CD4-positive, alpha-beta T cell (primary cell): Measurements from ENCODE around the gene CRELD1. TPM values are rescaled to one million over a fixed set of nuclear protein-coding genes. Genes with fewer than 3 reads are reported as not detected.

Source experiments
- ATAC-seq: fragments of 200-7000 bp; cut with Tn5 transposase; one replicate; pipeline ENCODE4 v1.10.0; 2022; ENCODE audit warnings: mild to moderate bottlenecking; ENCODE audit not compliant: poor library complexity
- CTCF ChIA-PET: fragments of 350-600 bp; sonication (Branson Sonifier 250); formaldehyde crosslinking; loops from one replicate; lab custom pipeline; 2021; ENCODE audit warnings: antibody characterized with exemption, inconsistent platforms; lab: Charles Lee
- POLR2A ChIA-PET: fragments of 350-600 bp; sonication (Branson Sonifier 250); formaldehyde crosslinking; loops from one replicate; lab custom pipeline; 2021; ENCODE audit warnings: antibody characterized with exemption, inconsistent platforms; lab: Charles Lee
- DNase-seq, 14 experiments: peaks; one replicate each; pipeline ENCODE4 v3.0.0-alpha.2; 2013 to 2020; ENCODE audit warnings: mixed read lengths in 2 of 14
- H3K27ac ChIP-seq, 2 donors: one replicate each; pipeline versions ENCODE4 v1.5.1 to v1.7.0; 2013; ENCODE audit warnings: low read length in 2 of 2, low read depth in 1 of 2, mild to moderate bottlenecking in 1 of 2
- H3K27me3 ChIP-seq, 2 experiments: 1 replicate in 1 of 2; 2 replicates in 1 of 2; pipeline versions ENCODE4 v1.6.1 to v1.7.0; 2013; ENCODE audit warnings: low read length in 2 of 2, control low read depth in 1 of 2, mild to moderate bottlenecking in 1 of 2, moderate library complexity in 1 of 2; ENCODE audit not compliant: insufficient read depth in 2 of 2, control insufficient read depth in 1 of 2
- H3K36me3 ChIP-seq: one replicate; pipeline ENCODE4 v1.6.1; 2013; ENCODE audit warnings: low read length, control low read depth; ENCODE audit not compliant: insufficient read depth
- H3K4me1 ChIP-seq: one replicate; pipeline ENCODE4 v1.6.1; 2013; ENCODE audit warnings: low read length, control low read depth; ENCODE audit not compliant: insufficient read depth
- H3K4me3 ChIP-seq: one replicate; pipeline ENCODE4 v1.5.1; 2013; ENCODE audit warnings: mild to moderate bottlenecking, low read length, moderate library complexity
- H3K9me3 ChIP-seq, 2 experiments: 1 replicate in 1 of 2; 2 replicates in 1 of 2; pipeline versions ENCODE4 v1.6.1 to v1.7.0; 2013; ENCODE audit warnings: low read length in 2 of 2, mild to moderate bottlenecking in 2 of 2, control low read depth in 1 of 2, moderate library complexity in 1 of 2; ENCODE audit not compliant: control insufficient read depth in 1 of 2, insufficient read depth in 1 of 2
- H3K27ac Mint-ChIP-seq: one replicate; pipeline ENCODE4 v1.8.0; 2020; ENCODE audit warnings: mixed read lengths
- H3K27me3 Mint-ChIP-seq: one replicate; pipeline ENCODE4 v1.8.0; 2021; ENCODE audit warnings: mixed read lengths
- H3K36me3 Mint-ChIP-seq: one replicate; pipeline ENCODE4 v1.8.0; 2021; ENCODE audit warnings: low read depth, mixed read lengths
- H3K4me1 Mint-ChIP-seq: one replicate; pipeline ENCODE4 v1.8.0; 2021; ENCODE audit warnings: low read depth, mixed read lengths
- H3K4me3 Mint-ChIP-seq: one replicate; pipeline ENCODE4 v1.8.0; 2020; ENCODE audit warnings: mild to moderate bottlenecking, mixed read lengths
- H3K9me3 Mint-ChIP-seq: one replicate; pipeline ENCODE4 v1.8.0; 2020; ENCODE audit warnings: mixed read lengths
- CTCF ChIP-seq: fragments of 200-600 bp; IDR thresholded peaks from one replicate; pipeline ENCODE4 v1.8.0; 2022; ENCODE audit warnings: antibody characterized with exemption, mild to moderate bottlenecking
- intact Hi-C, 2 experiments: fragments of 100-400 bp; cut with DNase I in 1 of 2; cut with micrococcal nuclease in 1 of 2; formaldehyde crosslinking; loops; one replicate each; pipeline versions ENCODE4 v1.15.1 to v1.9.0; 2023 to 2025; cut with DNase I, micrococcal nuclease
- total RNA-seq, 174 experiments: library from RNA in 2 of 174; stranded (reverse) in 2 of 174; gene quantifications; one replicate each; pipeline ENCODE4 v1.2.3 and lab custom pipeline; 2021 to 2026

The CRELD1 gene
- total RNA-seq, 2 experiments from 2014 or later, result 10.7 to 12.4 TPM

- Histone ChIP-seq H3K36me3 (peaks cover 23% of the 10 kb centered on the region), H3K27me3 (no peaks in the 10 kb centered on the region), H3K4me3 (no peak overlapping the region), H3K4me1 (peaks cover 7% of the 10 kb centered on the region), H3K27ac (no peak overlapping the region), H3K9me3 (no peaks in the 10 kb centered on the region)
- intact Hi-C loops, result no loop called here
- H3K27me3 Mint-ChIP-seq, result no peaks in the 10 kb centered on the region
- no peaks in the 10 kb centered on the region for H3K4me1 Mint-ChIP-seq
- H3K36me3 Mint-ChIP-seq, result peaks cover 20% of the 10 kb centered on the region
- H3K4me3 Mint-ChIP-seq, result no peak overlapping the region
- DNase-seq, result no peak
- H3K27ac Mint-ChIP-seq, result no peak overlapping the region
- ChIA-PET POLR2A (interaction anchor here (1.5 kb wide), 1 partner anchor 11 kb away, joined by 7 read pairs; the partner anchor contains the start of gene CRELD1), CTCF (interaction anchor here (0.6 kb wide), 1 partner anchor 54 kb away, joined by 3 read pairs; no protein-coding TSS in a partner anchor)
- no peaks in the 10 kb centered on the region for H3K9me3 Mint-ChIP-seq
- ATAC-seq, result no peak
- no peak for TF ChIP-seq CTCF
These were observed 10.6 kb downstream of the CRELD1 start for GRCh38 chr3:9944271-9944670.

GRCh38 chr3:9945358-9945757, 11.7 kb downstream of the CRELD1 start:
- H3K4me3 Mint-ChIP-seq, result peak overlapping the region; percentile 38
- CTCF ChIA-PET, result interaction anchor here (1.9 kb wide), 1 partner anchor 13 kb away, joined by 20 read pairs; the partner anchor contains the start of gene CRELD1
- no peaks in the 10 kb centered on the region for H3K27me3 ChIP-seq
- intact Hi-C loops, result loop anchor here (5.0 kb wide), 2 partner anchors 93 to 443 kb away; no protein-coding TSS in a partner anchor
- H3K4me3 ChIP-seq, result no peak overlapping the region
- H3K36me3 Mint-ChIP-seq, result peaks cover 20% of the 10 kb centered on the region
- H3K4me1 Mint-ChIP-seq, result no peaks in the 10 kb centered on the region
- H3K27me3 Mint-ChIP-seq, result no peaks in the 10 kb centered on the region
- POLR2A ChIA-PET, result interaction anchor here (1.5 to 2.9 kb wide), 3 partner anchors 12 to 41 kb away, joined by 7 to 86 read pairs (median 16); partner anchors contain the start of genes CRELD1 and EMC3
- H3K36me3 ChIP-seq, result peaks cover 23% of the 10 kb centered on the region
- no peak overlapping the region for H3K27ac ChIP-seq
- H3K9me3 Mint-ChIP-seq, result no peaks in the 10 kb centered on the region
- ATAC-seq (no peak), DNase-seq (no peak)
- H3K4me1 ChIP-seq, result peaks cover 7% of the 10 kb centered on the region
- TF ChIP-seq CTCF, result no peak
- H3K27ac Mint-ChIP-seq, result peak overlapping the region; percentile 56
- no peaks in the 10 kb centered on the region for H3K9me3 ChIP-seq

- Histone ChIP-seq H3K27ac (peak overlapping the region; percentile 47 to 55), H3K4me1 (peaks cover 16% of the 10 kb centered on the region), H3K36me3 (peaks cover 16% of the 10 kb centered on the region), H3K27me3 (no peaks in the 10 kb centered on the region), H3K4me3 (peak overlapping the region; percentile 59), H3K9me3 (no peaks in the 10 kb centered on the region)
- POLR2A ChIA-PET, result interaction anchor here (0.6 to 2.9 kb wide), 9 partner anchors 13 to 375 kb away, joined by 3 to 86 read pairs (median 6); partner anchors contain the start of genes ARPC4, CRELD1, EMC3 and JAGN1
- Mint-ChIP-seq H3K4me1 (peaks cover 7% of the 10 kb centered on the region), H3K27ac (peak overlapping the region; percentile 70), H3K4me3 (peak overlapping the region; percentile 62), H3K27me3 (no peaks in the 10 kb centered on the region), H3K36me3 (peaks cover 16% of the 10 kb centered on the region), H3K9me3 (no peaks in the 10 kb centered on the region)
- peak; percentile 34 for TF ChIP-seq CTCF
- CTCF ChIA-PET, result interaction anchor here (1.9 kb wide), 1 partner anchor 14 kb away, joined by 20 read pairs; the partner anchor contains the start of gene CRELD1
- DNase-seq (peak; percentile 65 to 91 (median 78)), ATAC-seq (peak; percentile 93)
- intact Hi-C loops, result loop anchor here (1.0 to 5.0 kb wide), 3 partner anchors 14 to 444 kb away; no protein-coding TSS in a partner anchor
These were observed 12.7 kb downstream of the CRELD1 start for GRCh38 chr3:9946112-9947024.
